Prostate gland (tissue), 2 donors: Measurements from ENCODE around the gene NLRC5. TPM values are rescaled to one million over a fixed set of nuclear protein-coding genes. Genes with fewer than 3 reads are reported as not detected.
A peak's percentile ranks its signal among the peaks of the same experiment; 100 is the strongest.

ENCODE experiments used
- DNase-seq: peaks from one replicate; pipeline ENCODE4 v3.0.0-alpha.2; 2019; ENCODE audit warnings: low spot score
- H3K27ac ChIP-seq, 2 donors: fragments of 200-600 bp; sonication (generic); 2 replicates each; pipeline ENCODE4 v1.5.1; 2017 to 2019
- H3K27me3 ChIP-seq: fragments of 200-600 bp; sonication (generic); replicated peaks from 2 replicates; pipeline ENCODE4 v1.5.1; 2019; ENCODE audit not compliant: insufficient read depth
- H3K36me3 ChIP-seq, 2 donors: fragments of 200-600 bp; sonication (generic); 1 replicate in 1 of 2; 2 replicates in 1 of 2; pipeline versions ENCODE4 v1.5.1 to v1.8.1; 2017 to 2019
- H3K4me1 ChIP-seq: fragments of 200-600 bp; sonication (generic); replicated peaks from 2 replicates; pipeline ENCODE4 v1.5.1; 2019
- H3K4me3 ChIP-seq, 2 donors: fragments of 200-600 bp; sonication (generic); 2 replicates each; pipeline ENCODE4 v1.5.1; 2017 to 2019
- H3K9me3 ChIP-seq: fragments of 200-600 bp; sonication (generic); 2 replicates; pipeline ENCODE4 v1.5.1; 2017
- CTCF ChIP-seq, 4 experiments: fragments of 200-600 bp in 2 of 4; fragments of 450-650 bp in 2 of 4; sonication (generic) in 2 of 4; IDR thresholded peaks; 1 replicate in 3 of 4; 2 replicates in 1 of 4; pipeline ENCODE4 v1.5.1; 2016 to 2019; ENCODE audit warnings: antibody characterized with exemption in 4 of 4, mild to moderate bottlenecking in 2 of 4, moderate library complexity in 2 of 4
- POLR2A ChIP-seq: fragments of 450-650 bp; IDR thresholded peaks from one replicate; pipeline ENCODE4 v1.6.1; 2016; ENCODE audit warnings: antibody characterized with exemption, mild to moderate bottlenecking
- POLR2AphosphoS5 ChIP-seq: sonication (generic); formaldehyde crosslinking; IDR thresholded peaks from one replicate; pipeline ENCODE4 v1.6.1; 2017; ENCODE audit warnings: antibody characterized with exemption
- WGBS: methylation state at CpG from one replicate; pipeline ENCODE4 v1.1.5; 2018; 5-methylcytosine and 5-hydroxymethylcytosine counted together
- intact Hi-C: fragments of 100-400 bp; cut with DNase I; formaldehyde crosslinking; loops from one replicate; pipeline ENCODE4 v1.14.2; 2022
- total RNA-seq, 2 donors: library from RNA; depleted of rRNA; stranded (reverse); fragments of >200 nt; gene quantifications; one replicate each; pipeline ENCODE4 v1.1.0, GENCODE V29; 2016

The NLRC5 gene
- total RNA-seq, 2 donors from 2014 or later: 9.5 to 31.2 TPM

- no peaks in the 10 kb centered on the region for H3K27me3 ChIP-seq
- H3K9me3 ChIP-seq: no peaks in the 10 kb centered on the region
- DNase-seq: no peak
- no peaks in the 10 kb centered on the region for H3K4me1 ChIP-seq
- intact Hi-C loops: no loop called here
- 96% methylated on average over 4 of the region's 4 CpGs for WGBS
- no peak overlapping the region for H3K4me3 ChIP-seq
- no peaks in the 10 kb centered on the region for H3K36me3 ChIP-seq
- no peak overlapping the region for H3K27ac ChIP-seq
- TF ChIP-seq CTCF (IDR thresholded peaks at IDR 0.05): no peak
- TF ChIP-seq POLR2AphosphoS5: no peak
- TF ChIP-seq POLR2A: no peak
Observed at GRCh38 chr16:57125969-57126368, 136.6 kb downstream of the NLRC5 start.

- H3K9me3 ChIP-seq: no peaks in the 10 kb centered on the region
- H3K4me3 ChIP-seq: no peak overlapping the region
- whole genome bisulfite sequencing: 89% methylated on average over 4 of the region's 4 CpGs
- TF ChIP-seq POLR2A: no peak
- no peak for TF ChIP-seq CTCF (IDR thresholded peaks at IDR 0.05)
- TF ChIP-seq POLR2AphosphoS5: no peak
- DNase-seq: no peak
- intact Hi-C loops: no loop called here
- no peaks in the 10 kb centered on the region for H3K27me3 ChIP-seq
- H3K27ac ChIP-seq: no peak overlapping the region
- H3K36me3 ChIP-seq: no peaks in the 10 kb centered on the region
- H3K4me1 ChIP-seq: no peaks in the 10 kb centered on the region
Observed at GRCh38 chr16:57126411-57126810, 137.1 kb downstream of the NLRC5 start.

- H3K27me3 ChIP-seq: no peaks in the 10 kb centered on the region
- no peaks in the 10 kb centered on the region for H3K9me3 ChIP-seq
- H3K4me3 ChIP-seq: no peak overlapping the region
- no peak for DNase-seq
- no peaks in the 10 kb centered on the region for H3K36me3 ChIP-seq
- intact Hi-C loops: no loop called here
- no peaks in the 10 kb centered on the region for H3K4me1 ChIP-seq
- no peak for TF ChIP-seq CTCF (IDR thresholded peaks at IDR 0.05)
- TF ChIP-seq POLR2AphosphoS5: no peak
- TF ChIP-seq POLR2A: no peak
- WGBS: 86% methylated on average over 5 of the region's 5 CpGs
- H3K27ac ChIP-seq: no peak overlapping the region
Observed at GRCh38 chr16:57127037-57127763, 137.8 kb downstream of the NLRC5 start.

GRCh38 chr16:57127836-57128235, 138.5 kb downstream of the NLRC5 start:
- Histone ChIP-seq H3K9me3 (no peaks in the 10 kb centered on the region), H3K27me3 (no peaks in the 10 kb centered on the region), H3K4me1 (no peaks in the 10 kb centered on the region), H3K4me3 (no peak overlapping the region), H3K27ac (no peak overlapping the region), H3K36me3 (no peaks in the 10 kb centered on the region)
- intact Hi-C loops: no loop called here
- peak; percentile 15 for TF ChIP-seq POLR2AphosphoS5
- TF ChIP-seq CTCF (IDR thresholded peaks at IDR 0.05): no peak
- no peak for DNase-seq
- 77% methylated on average over 7 of the region's 7 CpGs for whole genome bisulfite sequencing

GRCh38 chr16:57128771-57129389, 139.5 kb downstream of the NLRC5 start:
- no peaks in the 10 kb centered on the region for H3K27me3 ChIP-seq
- H3K36me3 ChIP-seq: no peaks in the 10 kb centered on the region
- H3K27ac ChIP-seq: no peak overlapping the region
- DNase-seq: no peak
- 87% methylated on average over 11 of the region's 11 CpGs for WGBS
- TF ChIP-seq CTCF (IDR thresholded peaks at IDR 0.05): no peak
- TF ChIP-seq POLR2A: no peak
- TF ChIP-seq POLR2AphosphoS5: no peak
- no peak overlapping the region for H3K4me3 ChIP-seq
- no peaks in the 10 kb centered on the region for H3K9me3 ChIP-seq
- H3K4me1 ChIP-seq: no peaks in the 10 kb centered on the region
- intact Hi-C loops: no loop called here
